ENCODE data around the gene MSH4.
"Not testable (repeated sequence)": the region's sequence is repeated elsewhere in the genome, so short reads cannot be mapped to it uniquely, and the experiment has no call there.

The MSH4 gene

GRCh38 chr1:75795703-75796193, 934 bp upstream of the MSH4 start:
- DNase-seq (ENCODE audit: low read depth in 2 of 2): no peak

- DNase-seq (ENCODE audit: low read depth in 2 of 2): no peak
These were observed 549 bp downstream of the MSH4 start for GRCh38 chr1:75797273-75797588.

- DNase-seq (ENCODE audit: low read depth in 2 of 2): no peak
These were observed 1.0 kb downstream of the MSH4 start for GRCh38 chr1:75797606-75798216.

GRCh38 chr1:75801480-75801879, 4.8 kb downstream of the MSH4 start:
- not testable (repeated sequence) for DNase-seq (ENCODE audit: low read depth in 2 of 2)

- no peak for DNase-seq (ENCODE audit: low read depth in 2 of 2)
These were observed 12.2 kb downstream of the MSH4 start for GRCh38 chr1:75808921-75809320.

- DNase-seq (ENCODE audit: low read depth in 2 of 2): not testable (repeated sequence)
These were observed 13.4 kb downstream of the MSH4 start for GRCh38 chr1:75810113-75810512.

GRCh38 chr1:75811211-75811981, 14.7 kb downstream of the MSH4 start:
- DNase-seq (ENCODE audit: low read depth in 2 of 2): no peak

GRCh38 chr1:75812065-75812464, 15.4 kb downstream of the MSH4 start:
- no peak for DNase-seq (ENCODE audit: low read depth in 2 of 2)

- not testable (repeated sequence) for DNase-seq (ENCODE audit: low read depth in 2 of 2)
These were observed 26.9 kb downstream of the MSH4 start for GRCh38 chr1:75823596-75823995.

GRCh38 chr1:75836528-75837100, 39.9 kb downstream of the MSH4 start:
- DNase-seq (ENCODE audit: low read depth in 2 of 2): no peak

- no peak for DNase-seq (ENCODE audit: low read depth in 2 of 2)
These were observed 41.4 kb downstream of the MSH4 start for GRCh38 chr1:75838079-75838478.

GRCh38 chr1:75841421-75841820, 44.7 kb downstream of the MSH4 start:
- no peak for DNase-seq (ENCODE audit: low read depth in 2 of 2)

GRCh38 chr1:75845576-75845975, 48.9 kb downstream of the MSH4 start:
- DNase-seq (ENCODE audit: low read depth in 2 of 2): no peak

GRCh38 chr1:75855010-75855409, 58.3 kb downstream of the MSH4 start:
- no peak for DNase-seq (ENCODE audit: low read depth in 2 of 2)

- no peak for DNase-seq (ENCODE audit: low read depth in 2 of 2)
These were observed 59.1 kb downstream of the MSH4 start for GRCh38 chr1:75855734-75856133.

GRCh38 chr1:75861831-75862230, 65.1 kb downstream of the MSH4 start:
- no peak for DNase-seq (ENCODE audit: low read depth in 2 of 2)

GRCh38 chr1:75870951-75871350, 74.3 kb downstream of the MSH4 start:
- DNase-seq (ENCODE audit: low read depth in 2 of 2): no peak

GRCh38 chr1:75879985-75880384, 83.3 kb downstream of the MSH4 start:
- DNase-seq (ENCODE audit: low read depth in 2 of 2): no peak

- no peak for DNase-seq (ENCODE audit: low read depth in 2 of 2)
These were observed 87.8 kb downstream of the MSH4 start for GRCh38 chr1:75884437-75884836.

GRCh38 chr1:75901371-75901770, 104.7 kb downstream of the MSH4 start:
- DNase-seq (ENCODE audit: low read depth in 2 of 2): no peak

- no peak for DNase-seq (ENCODE audit: low read depth in 2 of 2)
These were observed 112.1 kb downstream of the MSH4 start for GRCh38 chr1:75908717-75909152.

GRCh38 chr1:75916834-75917233, 120.2 kb downstream of the MSH4 start:
- DNase-seq (ENCODE audit: low read depth in 2 of 2): no peak

- no peak for DNase-seq (ENCODE audit: low read depth in 2 of 2)
These were observed 126.0 kb downstream of the MSH4 start for GRCh38 chr1:75922698-75923097.
